Mucosa of stomach (tissue), 1 donor: ENCODE results near the gene MAT1A.
"Not testable (repeated sequence)": the region's sequence is repeated elsewhere in the genome, so short reads cannot be mapped to it uniquely, and the experiment has no call there.

Source experiments
- H3K27me3 ChIP-seq: one replicate; pipeline ENCODE4 v1.7.0; 2013; ENCODE audit warnings: mild to moderate bottlenecking, low read length; ENCODE audit not compliant: control insufficient read depth, insufficient read depth
- H3K36me3 ChIP-seq: one replicate; pipeline ENCODE4 v1.7.0; 2013; ENCODE audit warnings: low read length; ENCODE audit not compliant: control insufficient read depth, insufficient read depth
- H3K4me1 ChIP-seq: one replicate; pipeline ENCODE4 v1.7.0; 2013; ENCODE audit warnings: mild to moderate bottlenecking, low read length; ENCODE audit not compliant: control insufficient read depth, insufficient read depth
- H3K4me3 ChIP-seq: one replicate; pipeline ENCODE4 v1.7.0; 2013; ENCODE audit warnings: low read length
- H3K9ac ChIP-seq: one replicate; pipeline ENCODE4 v1.7.0; 2013; ENCODE audit warnings: mild to moderate bottlenecking, low read length, moderate library complexity
- H3K9me3 ChIP-seq: one replicate; pipeline ENCODE4 v1.7.0; 2013; ENCODE audit warnings: mild to moderate bottlenecking, low read length, moderate library complexity; ENCODE audit not compliant: control insufficient read depth
- donor health status: Pancreatic carcinoma.

Gene MAT1A

GRCh38 chr10:80315391-80315790 lies 25.9 kb upstream of the MAT1A start:
- Histone ChIP-seq H3K9me3 (no peaks in the 10 kb centered on the region), H3K4me3 (no peak overlapping the region), H3K9ac (no peak overlapping the region), H3K27me3 (no peaks in the 10 kb centered on the region), H3K4me1 (peaks cover 9% of the 10 kb centered on the region), H3K36me3 (no peaks in the 10 kb centered on the region)

- H3K27me3 ChIP-seq, result no peaks in the 10 kb centered on the region
- H3K4me1 ChIP-seq, result no peaks in the 10 kb centered on the region
These were observed 24.1 kb upstream of the MAT1A start for GRCh38 chr10:80313523-80313922.

GRCh38 chr10:80305989-80306388 lies 16.5 kb upstream of the MAT1A start:
- not testable (repeated sequence) for H3K27me3 ChIP-seq, H3K9me3 ChIP-seq

More at GRCh38 chr10:80313523-80313922, 24.1 kb upstream of the MAT1A start:
- Histone ChIP-seq H3K4me3 (no peak overlapping the region), H3K36me3 (no peaks in the 10 kb centered on the region), H3K9ac (no peak overlapping the region), H3K9me3 (no peaks in the 10 kb centered on the region)

GRCh38 chr10:80296942-80297341 lies 7.5 kb upstream of the MAT1A start:
- no peak overlapping the region for H3K4me3 ChIP-seq
- H3K27me3 ChIP-seq, result no peaks in the 10 kb centered on the region
- H3K4me1 ChIP-seq, result no peaks in the 10 kb centered on the region
- no peaks in the 10 kb centered on the region for H3K36me3 ChIP-seq
- no peak overlapping the region for H3K9ac ChIP-seq
- no peaks in the 10 kb centered on the region for H3K9me3 ChIP-seq

More at GRCh38 chr10:80305989-80306388, 16.5 kb upstream of the MAT1A start:
- H3K36me3 ChIP-seq, H3K4me3 ChIP-seq, H3K9ac ChIP-seq, H3K4me1 ChIP-seq: not testable (repeated sequence)

GRCh38 chr10:80292607-80293239 lies 3.3 kb upstream of the MAT1A start:
- Histone ChIP-seq H3K9ac (no peak overlapping the region), H3K4me3 (no peak overlapping the region)

GRCh38 chr10:80290474-80291220 lies 1.2 kb upstream of the MAT1A start:
- no peaks in the 10 kb centered on the region for H3K9me3 ChIP-seq
- H3K4me1 ChIP-seq, result no peaks in the 10 kb centered on the region
- H3K4me3 ChIP-seq, result no peak overlapping the region
- no peaks in the 10 kb centered on the region for H3K27me3 ChIP-seq
- no peak overlapping the region for H3K9ac ChIP-seq
- H3K36me3 ChIP-seq, result no peaks in the 10 kb centered on the region

More at GRCh38 chr10:80292607-80293239, 3.3 kb upstream of the MAT1A start:
- Histone ChIP-seq H3K36me3 (no peaks in the 10 kb centered on the region), H3K27me3 (no peaks in the 10 kb centered on the region), H3K9me3 (no peaks in the 10 kb centered on the region), H3K4me1 (no peaks in the 10 kb centered on the region)

- Histone ChIP-seq H3K9me3 (no peaks in the 10 kb centered on the region), H3K4me1 (no peaks in the 10 kb centered on the region), H3K27me3 (no peaks in the 10 kb centered on the region), H3K36me3 (no peaks in the 10 kb centered on the region), H3K4me3 (no peak overlapping the region), H3K9ac (no peak overlapping the region)
These were observed 609 bp downstream of the MAT1A start for GRCh38 chr10:80288849-80289248.

- H3K4me3 ChIP-seq, result no peak overlapping the region
- no peaks in the 10 kb centered on the region for H3K4me1 ChIP-seq
- H3K9ac ChIP-seq, result no peak overlapping the region
- H3K9me3 ChIP-seq, result no peaks in the 10 kb centered on the region
- H3K36me3 ChIP-seq, result no peaks in the 10 kb centered on the region
- H3K27me3 ChIP-seq, result no peaks in the 10 kb centered on the region
These were observed 4.9 kb downstream of the MAT1A start for GRCh38 chr10:80284522-80284921.

GRCh38 chr10:80283536-80284199 lies 5.8 kb downstream of the MAT1A start:
- Histone ChIP-seq H3K27me3 (no peaks in the 10 kb centered on the region), H3K4me3 (no peak overlapping the region), H3K4me1 (no peaks in the 10 kb centered on the region), H3K36me3 (no peaks in the 10 kb centered on the region), H3K9me3 (no peaks in the 10 kb centered on the region), H3K9ac (no peak overlapping the region)

GRCh38 chr10:80283119-80283518 lies 6.3 kb downstream of the MAT1A start:
- Histone ChIP-seq H3K4me3 (no peak overlapping the region), H3K9me3 (no peaks in the 10 kb centered on the region), H3K27me3 (no peaks in the 10 kb centered on the region), H3K9ac (no peak overlapping the region), H3K4me1 (no peaks in the 10 kb centered on the region), H3K36me3 (no peaks in the 10 kb centered on the region)

GRCh38 chr10:80281784-80282765 lies 7.4 kb downstream of the MAT1A start:
- no peak overlapping the region for H3K9ac ChIP-seq
- no peaks in the 10 kb centered on the region for H3K4me1 ChIP-seq
- H3K9me3 ChIP-seq, result no peaks in the 10 kb centered on the region
- H3K27me3 ChIP-seq, result no peaks in the 10 kb centered on the region
- no peaks in the 10 kb centered on the region for H3K36me3 ChIP-seq
- no peak overlapping the region for H3K4me3 ChIP-seq
